CD4-positive, alpha-beta T cell (primary cell): ENCODE measurements around the gene DUSP2. TPM values are rescaled to one million over a fixed set of nuclear protein-coding genes. Genes with fewer than 3 reads are reported as not detected.
A peak's percentile ranks its signal among the peaks of the same experiment; 100 is the strongest.

Experiments
- ATAC-seq: fragments of 200-7000 bp; cut with Tn5 transposase; one replicate; pipeline ENCODE4 v1.10.0; 2022; ENCODE audit warnings: mild to moderate bottlenecking; ENCODE audit not compliant: poor library complexity
- CTCF ChIA-PET: fragments of 350-600 bp; sonication (Branson Sonifier 250); formaldehyde crosslinking; loops from one replicate; lab custom pipeline; 2021; ENCODE audit warnings: antibody characterized with exemption, inconsistent platforms; lab: Charles Lee
- POLR2A ChIA-PET: fragments of 350-600 bp; sonication (Branson Sonifier 250); formaldehyde crosslinking; loops from one replicate; lab custom pipeline; 2021; ENCODE audit warnings: antibody characterized with exemption, inconsistent platforms; lab: Charles Lee
- DNase-seq, 14 experiments: peaks; one replicate each; pipeline ENCODE4 v3.0.0-alpha.2; 2013 to 2020; ENCODE audit warnings: mixed read lengths in 2 of 14
- H3K27ac ChIP-seq, 2 donors: one replicate each; pipeline versions ENCODE4 v1.5.1 to v1.7.0; 2013; ENCODE audit warnings: low read length in 2 of 2, low read depth in 1 of 2, mild to moderate bottlenecking in 1 of 2
- H3K27me3 ChIP-seq, 2 experiments: 1 replicate in 1 of 2; 2 replicates in 1 of 2; pipeline versions ENCODE4 v1.6.1 to v1.7.0; 2013; ENCODE audit warnings: low read length in 2 of 2, control low read depth in 1 of 2, mild to moderate bottlenecking in 1 of 2, moderate library complexity in 1 of 2; ENCODE audit not compliant: insufficient read depth in 2 of 2, control insufficient read depth in 1 of 2
- H3K36me3 ChIP-seq: one replicate; pipeline ENCODE4 v1.6.1; 2013; ENCODE audit warnings: low read length, control low read depth; ENCODE audit not compliant: insufficient read depth
- H3K4me1 ChIP-seq: one replicate; pipeline ENCODE4 v1.6.1; 2013; ENCODE audit warnings: low read length, control low read depth; ENCODE audit not compliant: insufficient read depth
- H3K4me3 ChIP-seq: one replicate; pipeline ENCODE4 v1.5.1; 2013; ENCODE audit warnings: mild to moderate bottlenecking, low read length, moderate library complexity
- H3K9me3 ChIP-seq, 2 experiments: 1 replicate in 1 of 2; 2 replicates in 1 of 2; pipeline versions ENCODE4 v1.6.1 to v1.7.0; 2013; ENCODE audit warnings: low read length in 2 of 2, mild to moderate bottlenecking in 2 of 2, control low read depth in 1 of 2, moderate library complexity in 1 of 2; ENCODE audit not compliant: control insufficient read depth in 1 of 2, insufficient read depth in 1 of 2
- H3K27ac Mint-ChIP-seq: one replicate; pipeline ENCODE4 v1.8.0; 2020; ENCODE audit warnings: mixed read lengths
- H3K27me3 Mint-ChIP-seq: one replicate; pipeline ENCODE4 v1.8.0; 2021; ENCODE audit warnings: mixed read lengths
- H3K36me3 Mint-ChIP-seq: one replicate; pipeline ENCODE4 v1.8.0; 2021; ENCODE audit warnings: low read depth, mixed read lengths
- H3K4me1 Mint-ChIP-seq: one replicate; pipeline ENCODE4 v1.8.0; 2021; ENCODE audit warnings: low read depth, mixed read lengths
- H3K4me3 Mint-ChIP-seq: one replicate; pipeline ENCODE4 v1.8.0; 2020; ENCODE audit warnings: mild to moderate bottlenecking, mixed read lengths
- H3K9me3 Mint-ChIP-seq: one replicate; pipeline ENCODE4 v1.8.0; 2020; ENCODE audit warnings: mixed read lengths
- intact Hi-C, 2 experiments: fragments of 100-400 bp; cut with DNase I in 1 of 2; cut with micrococcal nuclease in 1 of 2; formaldehyde crosslinking; loops; one replicate each; pipeline versions ENCODE4 v1.15.1 to v1.9.0; 2023 to 2025; cut with DNase I, micrococcal nuclease
- total RNA-seq, 174 experiments: library from RNA in 2 of 174; stranded (reverse) in 2 of 174; gene quantifications; one replicate each; pipeline ENCODE4 v1.2.3 and lab custom pipeline; 2021 to 2026
- TF ChIP-seq, protein P1 (sequence below): fragments of 200-600 bp; IDR thresholded peaks from one replicate; pipeline ENCODE4 v1.8.0; 2022; ENCODE audit warnings: antibody characterized with exemption, mild to moderate bottlenecking

DUSP2 gene
- total RNA-seq, 2 experiments from 2014 or later, result 728 to 730 TPM

DNA sequence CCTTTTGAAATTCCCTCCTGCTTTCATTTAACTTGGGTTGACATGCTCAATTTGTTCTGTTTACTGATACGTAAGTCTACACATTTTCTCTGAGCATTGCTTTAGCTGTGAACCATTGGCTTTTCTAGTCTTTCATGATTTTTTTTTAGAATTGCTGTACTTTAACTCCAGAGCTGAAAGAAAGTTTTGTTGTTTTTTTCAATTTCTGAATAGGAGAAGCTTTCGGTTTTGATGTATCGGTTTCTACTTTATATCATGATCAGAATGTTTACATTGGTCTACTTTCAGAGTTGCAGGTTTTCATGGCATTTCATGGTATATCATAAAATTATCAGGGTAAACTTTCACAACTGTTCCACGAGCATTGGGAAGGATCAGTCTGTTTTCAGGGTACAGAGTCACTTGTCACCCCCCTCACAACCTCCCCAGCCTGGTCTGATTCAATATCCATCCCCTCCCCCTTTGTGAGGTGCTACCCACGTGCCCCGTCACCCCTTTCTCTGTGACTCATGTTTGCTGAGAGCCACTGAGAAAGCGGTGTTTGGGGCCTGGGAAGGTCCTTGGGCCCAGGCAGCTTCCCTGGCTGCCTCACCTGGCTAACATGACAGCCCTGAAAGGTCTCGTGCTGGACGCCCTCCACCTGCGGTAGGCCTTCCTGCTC lies 14.0 kb downstream of the DUSP2 start:
- intact Hi-C loops, result no loop called here
- POLR2A ChIA-PET, result interaction anchor here (1.5 kb wide), 1 partner anchor 15 kb away, joined by 4 read pairs; no protein-coding TSS in a partner anchor
- no peaks in the 10 kb centered on the region for H3K27me3 ChIP-seq
- TF ChIP-seq, protein P1, sequence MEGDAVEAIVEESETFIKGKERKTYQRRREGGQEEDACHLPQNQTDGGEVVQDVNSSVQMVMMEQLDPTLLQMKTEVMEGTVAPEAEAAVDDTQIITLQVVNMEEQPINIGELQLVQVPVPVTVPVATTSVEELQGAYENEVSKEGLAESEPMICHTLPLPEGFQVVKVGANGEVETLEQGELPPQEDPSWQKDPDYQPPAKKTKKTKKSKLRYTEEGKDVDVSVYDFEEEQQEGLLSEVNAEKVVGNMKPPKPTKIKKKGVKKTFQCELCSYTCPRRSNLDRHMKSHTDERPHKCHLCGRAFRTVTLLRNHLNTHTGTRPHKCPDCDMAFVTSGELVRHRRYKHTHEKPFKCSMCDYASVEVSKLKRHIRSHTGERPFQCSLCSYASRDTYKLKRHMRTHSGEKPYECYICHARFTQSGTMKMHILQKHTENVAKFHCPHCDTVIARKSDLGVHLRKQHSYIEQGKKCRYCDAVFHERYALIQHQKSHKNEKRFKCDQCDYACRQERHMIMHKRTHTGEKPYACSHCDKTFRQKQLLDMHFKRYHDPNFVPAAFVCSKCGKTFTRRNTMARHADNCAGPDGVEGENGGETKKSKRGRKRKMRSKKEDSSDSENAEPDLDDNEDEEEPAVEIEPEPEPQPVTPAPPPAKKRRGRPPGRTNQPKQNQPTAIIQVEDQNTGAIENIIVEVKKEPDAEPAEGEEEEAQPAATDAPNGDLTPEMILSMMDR, result no peak
- ATAC-seq, result peak; percentile 23
- H3K4me3 ChIP-seq, result no peak overlapping the region
- Mint-ChIP-seq H3K4me1 (no peaks in the 10 kb centered on the region), H3K9me3 (no peaks in the 10 kb centered on the region), H3K27ac (no peak overlapping the region), H3K4me3 (no peak overlapping the region), H3K27me3 (no peaks in the 10 kb centered on the region), H3K36me3 (peaks cover 31% of the 10 kb centered on the region)
- no peaks in the 10 kb centered on the region for H3K9me3 ChIP-seq
- H3K36me3 ChIP-seq, result peaks cover 2% of the 10 kb centered on the region
- no peak for DNase-seq
- no peak overlapping the region for H3K27ac ChIP-seq
- CTCF ChIA-PET, result interaction anchor here (1.3 to 1.9 kb wide), 3 partner anchors 14 to 77 kb away, joined by 3 to 8 read pairs (median 7); partner anchors contain the start of gene STARD7
- H3K4me1 ChIP-seq, result peaks cover 7% of the 10 kb centered on the region

DNA sequence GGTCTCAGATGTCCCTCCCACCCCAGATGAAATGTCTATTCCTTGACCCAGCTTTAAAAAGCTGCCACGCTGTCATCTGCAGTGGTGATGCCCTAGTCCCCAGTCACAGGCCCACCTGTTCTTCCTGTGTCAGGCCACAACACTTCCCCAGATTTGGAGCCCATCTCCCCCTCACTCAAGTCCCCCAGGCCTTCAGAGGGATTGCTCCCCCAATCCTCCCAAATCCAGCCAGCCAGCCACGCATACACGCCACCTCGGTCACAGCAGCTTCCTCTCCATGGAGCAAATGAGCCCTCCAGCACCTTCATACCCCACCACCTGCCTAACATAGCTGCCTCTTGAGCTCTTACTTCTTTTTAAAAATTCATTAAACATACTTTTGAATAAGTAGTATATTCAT lies 14.8 kb downstream of the DUSP2 start:
- H3K4me3 ChIP-seq, result no peak overlapping the region
- POLR2A ChIA-PET, result interaction anchor here (1.5 kb wide), 1 partner anchor 16 kb away, joined by 4 read pairs; no protein-coding TSS in a partner anchor

DNA sequence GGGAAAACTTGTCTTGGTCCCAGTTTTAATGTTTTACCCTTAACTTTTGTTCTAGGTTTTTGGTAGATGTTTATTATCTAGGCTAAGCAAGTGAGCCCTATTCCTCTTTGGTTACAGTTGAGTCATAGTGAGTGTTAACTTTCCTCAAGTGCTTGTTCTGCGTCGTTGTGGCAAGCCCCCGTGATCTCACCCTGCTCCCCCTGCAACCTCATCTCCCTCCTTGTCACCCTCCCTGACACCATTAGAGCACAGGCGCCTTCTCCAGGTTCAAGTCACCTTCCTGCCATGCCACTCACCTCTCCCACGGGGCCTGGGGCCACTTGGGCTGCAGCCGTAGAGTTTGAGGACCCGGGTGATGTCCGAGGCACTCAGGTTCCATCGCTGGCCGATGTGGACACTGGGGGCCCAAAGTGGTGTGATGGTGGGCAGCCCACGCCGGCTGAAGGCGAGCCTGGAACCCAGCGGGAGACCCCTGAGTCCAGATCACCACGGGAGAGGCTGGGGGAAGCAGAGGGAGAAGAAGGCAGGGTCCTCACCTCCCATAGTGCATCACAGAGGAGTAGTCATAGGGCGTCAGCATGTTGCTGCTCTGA lies 15.6 kb downstream of the DUSP2 start:
- ChIA-PET CTCF (interaction anchor here (1.3 to 1.9 kb wide), 2 partner anchors 45 to 79 kb away, joined by 3 to 7 read pairs; partner anchors contain the start of gene STARD7), POLR2A (interaction anchor here (1.5 kb wide), 1 partner anchor 17 kb away, joined by 4 read pairs; no protein-coding TSS in a partner anchor)
- H3K27ac Mint-ChIP-seq, result no peak overlapping the region
- intact Hi-C loops, result no loop called here
- Histone ChIP-seq H3K4me3 (no peak overlapping the region), H3K9me3 (no peaks in the 10 kb centered on the region), H3K27ac (no peak overlapping the region), H3K36me3 (peaks cover 2% of the 10 kb centered on the region), H3K4me1 (peaks cover 7% of the 10 kb centered on the region), H3K27me3 (no peaks in the 10 kb centered on the region)
- H3K4me3 Mint-ChIP-seq, result no peak overlapping the region
- peaks cover 38% of the 10 kb centered on the region for H3K36me3 Mint-ChIP-seq
- DNase-seq (no peak), ATAC-seq (no peak)
- no peaks in the 10 kb centered on the region for H3K9me3 Mint-ChIP-seq
- no peaks in the 10 kb centered on the region for H3K4me1 Mint-ChIP-seq
- no peaks in the 10 kb centered on the region for H3K27me3 Mint-ChIP-seq
- TF ChIP-seq, protein P1, result no peak

More for the DNA sequence above, 14.8 kb downstream of the DUSP2 start:
- CTCF ChIA-PET, result interaction anchor here (1.3 to 1.9 kb wide), 3 partner anchors 13 to 78 kb away, joined by 3 to 8 read pairs (median 7); partner anchors contain the start of gene STARD7
- Histone ChIP-seq H3K27me3 (no peaks in the 10 kb centered on the region), H3K9me3 (no peaks in the 10 kb centered on the region), H3K36me3 (peaks cover 2% of the 10 kb centered on the region), H3K27ac (no peak overlapping the region), H3K4me1 (peaks cover 7% of the 10 kb centered on the region)
- H3K27ac Mint-ChIP-seq, result no peak overlapping the region
- intact Hi-C loops, result no loop called here
- TF ChIP-seq, protein P1, result no peak
- H3K4me3 Mint-ChIP-seq, result no peak overlapping the region
- peaks cover 35% of the 10 kb centered on the region for H3K36me3 Mint-ChIP-seq
- H3K9me3 Mint-ChIP-seq, result no peaks in the 10 kb centered on the region
- no peaks in the 10 kb centered on the region for H3K27me3 Mint-ChIP-seq
- ATAC-seq (no peak), DNase-seq (no peak)
- H3K4me1 Mint-ChIP-seq, result no peaks in the 10 kb centered on the region
